Endometrium (tissue), 2 donors: Measurements from ENCODE around the gene CHPF2.

Experiments
- FAIRE-seq: peaks from 2 replicates; lab custom pipeline; 2012; peaks lifted over from hg19 to GRCh38; lab: Jason Lieb, UNC
- donor health status: control.
- donor health status: control.

Gene CHPF2, protein sequence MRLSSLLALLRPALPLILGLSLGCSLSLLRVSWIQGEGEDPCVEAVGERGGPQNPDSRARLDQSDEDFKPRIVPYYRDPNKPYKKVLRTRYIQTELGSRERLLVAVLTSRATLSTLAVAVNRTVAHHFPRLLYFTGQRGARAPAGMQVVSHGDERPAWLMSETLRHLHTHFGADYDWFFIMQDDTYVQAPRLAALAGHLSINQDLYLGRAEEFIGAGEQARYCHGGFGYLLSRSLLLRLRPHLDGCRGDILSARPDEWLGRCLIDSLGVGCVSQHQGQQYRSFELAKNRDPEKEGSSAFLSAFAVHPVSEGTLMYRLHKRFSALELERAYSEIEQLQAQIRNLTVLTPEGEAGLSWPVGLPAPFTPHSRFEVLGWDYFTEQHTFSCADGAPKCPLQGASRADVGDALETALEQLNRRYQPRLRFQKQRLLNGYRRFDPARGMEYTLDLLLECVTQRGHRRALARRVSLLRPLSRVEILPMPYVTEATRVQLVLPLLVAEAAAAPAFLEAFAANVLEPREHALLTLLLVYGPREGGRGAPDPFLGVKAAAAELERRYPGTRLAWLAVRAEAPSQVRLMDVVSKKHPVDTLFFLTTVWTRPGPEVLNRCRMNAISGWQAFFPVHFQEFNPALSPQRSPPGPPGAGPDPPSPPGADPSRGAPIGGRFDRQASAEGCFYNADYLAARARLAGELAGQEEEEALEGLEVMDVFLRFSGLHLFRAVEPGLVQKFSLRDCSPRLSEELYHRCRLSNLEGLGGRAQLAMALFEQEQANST

GRCh38 chr7:151232091-151232916, at the start of gene CHPF2:
CHPF2 (plus strand) TSS chr7:151232483; CDS start chr7:151234012, 1,529 bp downstream.
- FAIRE-seq: no peak

DNA sequence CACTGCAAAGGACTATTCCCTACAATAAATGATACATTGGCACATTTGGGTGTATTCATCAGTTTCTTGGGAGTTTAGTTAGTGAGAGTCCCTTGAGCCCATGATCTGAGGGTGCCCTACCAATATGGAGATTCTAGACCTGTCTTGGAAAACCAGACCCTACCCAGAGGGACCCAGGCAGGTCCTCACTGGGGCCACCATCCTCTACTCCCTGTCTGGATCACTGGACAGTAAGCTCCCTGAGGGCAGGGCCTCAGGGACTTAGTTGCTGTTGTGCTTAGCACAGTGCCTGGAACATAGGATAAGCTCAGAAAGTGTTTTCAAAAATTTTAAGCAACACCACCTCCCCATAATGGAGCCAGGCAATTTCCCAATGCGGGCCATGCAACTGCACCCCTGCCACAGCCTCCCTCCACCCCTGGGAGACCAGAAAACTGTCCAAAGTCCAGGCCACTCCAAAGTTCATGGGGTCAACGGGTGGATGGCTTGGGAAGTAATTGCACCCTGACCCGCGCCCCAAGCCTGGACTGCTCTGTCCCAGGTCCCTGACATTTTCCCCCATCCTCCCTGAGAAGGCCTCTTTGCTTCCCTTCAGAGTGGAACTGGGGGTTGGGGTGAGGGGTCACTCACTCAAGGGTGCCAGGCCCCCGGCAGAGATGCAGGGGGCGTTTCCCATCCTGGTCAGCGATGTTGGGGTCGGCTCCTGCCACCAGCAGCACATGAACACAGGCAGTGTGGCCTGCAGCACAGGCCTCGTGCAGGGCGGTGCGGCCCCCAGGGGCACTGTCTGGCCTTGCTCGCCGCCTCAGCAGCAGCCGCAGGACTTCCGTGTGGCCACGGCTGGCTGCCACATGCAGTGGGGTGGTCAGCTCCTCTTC, 46.3 kb upstream of the CHPF2 start:
- no peak for FAIRE-seq

GRCh38 chr7:151186640-151187408, 45.5 kb upstream of the CHPF2 start, which contains the start of gene ASB10:
ASB10 (minus strand) TSS chr7:151187250; CDS start chr7:151187130, 120 bp downstream.
- FAIRE-seq: no peak

DNA sequence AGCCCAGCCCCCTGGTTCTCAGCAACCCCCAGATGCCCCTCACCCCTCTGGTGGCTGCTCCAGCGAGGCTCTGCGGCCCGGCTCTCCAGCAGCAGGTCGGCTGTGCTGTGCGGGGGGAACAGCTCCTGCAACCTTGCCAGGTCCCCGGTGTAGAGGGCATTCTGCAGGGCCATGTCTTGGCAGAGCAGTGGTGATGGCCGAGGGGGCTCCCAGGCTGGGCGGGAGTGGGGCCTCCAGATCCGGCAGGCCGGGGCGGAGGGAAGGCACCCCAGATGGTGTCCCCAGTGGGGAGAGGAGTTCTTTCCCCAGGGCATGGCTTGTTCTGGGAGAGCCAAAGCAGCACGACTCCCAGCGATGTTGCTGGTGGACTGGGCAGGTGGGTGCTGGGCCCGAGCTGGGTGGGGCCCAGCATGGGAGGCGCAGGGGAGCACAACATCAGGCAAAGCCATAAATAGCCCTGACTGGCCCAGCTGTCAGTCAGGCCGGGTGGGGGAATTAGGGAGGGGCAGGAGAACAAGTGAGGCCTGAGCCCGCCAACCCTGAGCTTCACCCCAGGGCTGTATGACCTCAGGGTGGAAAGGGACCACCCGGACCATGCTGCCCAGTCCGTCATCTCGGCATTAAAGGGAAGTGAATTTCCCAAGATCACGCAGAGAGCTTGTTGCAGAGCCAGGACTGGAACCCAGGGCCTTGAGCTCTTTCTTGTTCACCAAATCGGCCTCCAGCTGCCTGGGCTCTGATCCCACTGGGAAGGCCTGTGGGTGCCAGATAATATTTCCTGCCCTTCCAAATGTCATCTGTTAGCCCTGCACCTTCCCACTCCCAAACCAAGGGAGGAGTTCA, 44.7 kb upstream of the CHPF2 start:
- FAIRE-seq: no peak

GRCh38 chr7:151188252-151188542, 44.1 kb upstream of the CHPF2 start:
- no peak for FAIRE-seq

DNA sequence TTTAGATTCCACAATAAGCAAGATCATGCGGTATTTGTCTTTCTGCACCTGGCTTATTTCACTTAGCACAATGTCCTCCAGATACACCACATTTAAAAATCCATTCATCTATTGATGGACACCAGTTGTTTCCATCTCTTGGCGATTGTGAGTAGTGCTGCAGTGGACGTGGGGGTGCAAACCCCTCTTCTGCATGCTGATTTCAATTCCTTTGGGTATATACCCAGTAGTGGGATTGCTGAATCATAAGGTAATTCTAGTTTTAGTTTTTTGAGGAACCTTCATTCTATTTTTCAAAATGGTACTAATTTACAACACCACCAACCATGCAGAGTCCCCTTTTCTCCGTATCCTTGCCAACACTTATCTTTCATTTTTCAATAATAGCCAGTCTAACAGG, 43.2 kb upstream of the CHPF2 start:
- FAIRE-seq: no peak

- FAIRE-seq: no peak
Observed at GRCh38 chr7:151191544-151191943, 40.7 kb upstream of the CHPF2 start.

- FAIRE-seq: no peak
Observed at GRCh38 chr7:151192002-151192539, 40.2 kb upstream of the CHPF2 start.

DNA sequence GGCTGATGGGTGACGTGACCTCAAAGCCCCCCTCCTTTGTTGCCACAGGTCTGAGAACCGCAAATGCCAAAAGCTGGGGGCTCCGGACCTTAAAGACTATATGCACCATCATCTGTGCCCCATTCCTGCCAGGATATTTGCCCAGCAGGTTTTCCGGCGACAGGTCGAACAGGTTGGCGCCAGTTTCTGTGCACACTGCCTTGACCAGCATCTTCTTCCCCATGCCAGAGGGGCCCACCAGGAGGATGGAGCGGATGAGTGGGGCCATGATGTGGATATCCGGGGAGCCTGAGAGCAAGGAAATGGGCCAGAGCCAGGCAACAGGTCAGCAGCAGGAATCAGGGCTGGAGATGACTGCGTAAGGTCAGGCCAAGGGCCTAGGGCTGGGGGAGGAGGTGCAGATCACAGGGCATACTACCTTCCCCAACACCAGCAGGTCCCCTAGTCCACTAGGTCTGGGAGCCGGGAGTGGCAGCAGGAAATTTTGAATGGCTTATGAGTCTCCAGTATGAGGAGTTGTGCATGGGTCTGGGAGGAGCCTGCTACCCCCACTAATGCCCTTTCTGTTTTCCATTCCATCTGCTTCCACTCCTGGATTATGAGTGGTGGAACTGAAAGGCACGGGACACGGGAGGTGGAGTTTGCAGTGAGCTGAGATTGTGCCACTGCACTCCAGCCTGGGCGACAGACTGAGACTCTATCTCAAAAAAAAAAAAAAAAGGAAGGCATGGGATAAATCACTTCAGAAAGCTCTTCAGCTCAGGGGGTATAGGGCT, 38.9 kb upstream of the CHPF2 start:
- FAIRE-seq: no peak

DNA sequence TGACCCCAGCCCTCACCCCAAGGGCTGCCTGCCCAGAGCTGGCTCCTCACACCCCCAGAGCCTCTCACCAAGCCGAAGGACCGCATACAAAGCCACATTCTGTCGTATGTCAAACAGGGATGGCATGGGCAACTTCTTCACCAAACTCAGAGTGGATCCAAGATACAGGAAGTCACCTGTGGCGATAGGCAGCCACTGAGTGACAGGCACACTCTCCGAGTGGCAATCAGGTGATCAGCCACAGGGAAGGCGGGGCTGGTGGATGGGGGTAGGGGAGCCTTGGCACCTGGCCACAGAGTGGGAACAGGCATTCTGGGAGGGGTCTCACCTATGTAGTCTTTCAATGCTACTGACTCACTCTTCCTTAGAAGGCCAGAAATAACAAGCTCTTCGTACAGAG, 38.1 kb upstream of the CHPF2 start:
- no peak for FAIRE-seq

- no peak for FAIRE-seq
Observed at GRCh38 chr7:151195616-151196450, 36.5 kb upstream of the CHPF2 start.

GRCh38 chr7:151197932-151198331, 34.4 kb upstream of the CHPF2 start:
- no peak for FAIRE-seq

- FAIRE-seq: no peak
Observed at GRCh38 chr7:151198945-151199848, 33.1 kb upstream of the CHPF2 start.

DNA sequence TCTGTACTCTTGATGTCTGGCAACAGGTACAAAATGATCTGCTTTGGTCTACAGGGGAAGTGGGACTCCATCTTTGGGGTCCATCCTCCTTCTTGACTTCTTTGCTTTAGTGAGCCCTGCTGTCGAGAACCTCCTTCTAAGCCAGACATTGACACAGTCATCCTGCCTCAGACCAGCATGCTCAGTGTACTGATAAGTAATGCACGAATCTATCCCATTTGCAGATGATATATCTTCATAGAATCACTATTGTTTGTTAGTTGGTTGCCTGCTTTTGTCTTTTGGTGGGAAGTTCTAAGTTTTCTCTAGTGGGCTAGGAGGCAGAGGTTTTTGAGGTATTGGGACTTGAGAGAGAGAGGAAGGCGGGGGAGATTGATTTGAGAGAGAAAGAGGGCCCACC, 30.9 kb upstream of the CHPF2 start:
- FAIRE-seq: no peak

DNA sequence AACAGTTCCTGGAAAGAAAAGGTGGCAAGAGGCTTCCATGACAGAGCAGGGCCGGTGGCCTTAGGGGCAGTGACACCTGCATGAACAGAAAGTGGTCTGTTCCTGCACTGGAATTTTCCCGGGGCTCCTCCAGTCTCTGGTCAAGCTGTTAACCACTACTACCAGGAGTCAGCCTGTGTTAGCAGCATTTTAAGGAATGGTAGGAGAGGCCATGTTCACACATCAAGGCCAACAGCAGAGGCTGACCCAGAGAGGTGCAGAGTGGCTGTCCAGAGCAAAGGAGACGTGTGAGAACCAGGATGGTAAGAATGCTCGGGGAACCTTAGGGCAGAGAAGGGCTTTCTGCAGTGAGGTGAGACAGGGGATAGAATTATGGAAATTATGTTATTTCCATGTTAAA, 30.5 kb upstream of the CHPF2 start:
- no peak for FAIRE-seq

- FAIRE-seq: no peak
Observed at GRCh38 chr7:151202836-151203235, 29.4 kb upstream of the CHPF2 start.
